ENCODE results near the gene FOXM1.

The FOXM1 gene

GRCh38 chr12:2834581-2835491 lies 42.1 kb downstream of the FOXM1 start, which contains the start of gene NRIP2:
TSS of gene NRIP2 (minus strand) at chr12:2835035. CDS start at chr12:2834983, 52 bp downstream.
- no peaks in the 10 kb centered on the region for H3K79me2 ChIP-seq (ENCODE audit: low read length)
- H3K4me1 ChIP-seq (ENCODE audit: low read length): no peaks in the 10 kb centered on the region
- H3K4me2 ChIP-seq (ENCODE audit: low read depth, low read length): no peak within 1 kb of the TSS
- H3K27me3 ChIP-seq (replicated peaks; ENCODE audit: insufficient read depth, low read length): no peaks in the 10 kb centered on the region
- no peak within 1 kb of the TSS for H3K27ac ChIP-seq (ENCODE audit: low read length)
- no peak for TF ChIP-seq CTCF (IDR thresholded peaks at IDR 0.05; ENCODE audit: low read length)
- no peak for TF ChIP-seq EZH2 (optimal IDR thresholded peaks at IDR 0.05; ENCODE audit: low read depth, low read length)
- no peak for TF ChIP-seq EZH2phosphoT487 (IDR thresholded peaks at IDR 0.05; ENCODE audit: low read length)
- no peaks in the 10 kb centered on the region for H4K20me1 ChIP-seq (ENCODE audit: insufficient read depth, low read length)
- H3K36me3 ChIP-seq (replicated peaks; ENCODE audit: insufficient read depth, low read length): no peaks in the 10 kb centered on the region
- DNase-seq: no peak
- H3K4me3 ChIP-seq (ENCODE audit: low read length): no peak within 1 kb of the TSS
- H3F3A ChIP-seq (ENCODE audit: insufficient read depth, low read length): no peaks in the 10 kb centered on the region
- H3K9ac ChIP-seq (ENCODE audit: low read length): no peak within 1 kb of the TSS
- H2AFZ ChIP-seq (ENCODE audit: low read length): no peak within 1 kb of the TSS
- no peaks in the 10 kb centered on the region for H3K9me3 ChIP-seq (replicated peaks; ENCODE audit: insufficient read depth, low read length)
- no peaks in the 10 kb centered on the region for H3K9me2 ChIP-seq (replicated peaks; ENCODE audit: insufficient read depth, low read length)

GRCh38 chr12:2833810-2834209 lies 43.2 kb downstream of the FOXM1 start:
- H3K9me3 ChIP-seq (replicated peaks; ENCODE audit: insufficient read depth, low read length): no peaks in the 10 kb centered on the region
- H3F3A ChIP-seq (ENCODE audit: insufficient read depth, low read length): no peaks in the 10 kb centered on the region
- H3K27ac ChIP-seq (ENCODE audit: low read length): no peak overlapping the region
- no peaks in the 10 kb centered on the region for H3K36me3 ChIP-seq (replicated peaks; ENCODE audit: insufficient read depth, low read length)
- DNase-seq: no peak
- no peaks in the 10 kb centered on the region for H3K27me3 ChIP-seq (replicated peaks; ENCODE audit: insufficient read depth, low read length)
- no peaks in the 10 kb centered on the region for H3K79me2 ChIP-seq (ENCODE audit: low read length)
- H3K4me1 ChIP-seq (ENCODE audit: low read length): no peaks in the 10 kb centered on the region
- no peak overlapping the region for H3K4me2 ChIP-seq (ENCODE audit: low read depth, low read length)
- no peak for TF ChIP-seq CTCF (IDR thresholded peaks at IDR 0.05; ENCODE audit: low read length)
- no peak for TF ChIP-seq EZH2 (optimal IDR thresholded peaks at IDR 0.05; ENCODE audit: low read depth, low read length)
- no peak for TF ChIP-seq EZH2phosphoT487 (IDR thresholded peaks at IDR 0.05; ENCODE audit: low read length)
- no peak overlapping the region for H2AFZ ChIP-seq (ENCODE audit: low read length)
- H4K20me1 ChIP-seq (ENCODE audit: insufficient read depth, low read length): no peaks in the 10 kb centered on the region
- H3K4me3 ChIP-seq (ENCODE audit: low read length): no peak overlapping the region
- H3K9me2 ChIP-seq (replicated peaks; ENCODE audit: insufficient read depth, low read length): no peaks in the 10 kb centered on the region
- H3K9ac ChIP-seq (ENCODE audit: low read length): no peak overlapping the region

- Histone ChIP-seq H3K9ac (ENCODE audit: low read length) (no peak overlapping the region), H3K9me3 (replicated peaks; ENCODE audit: insufficient read depth, low read length) (no peaks in the 10 kb centered on the region), H3K4me1 (ENCODE audit: low read length) (no peaks in the 10 kb centered on the region), H3K27ac (ENCODE audit: low read length) (no peak overlapping the region), H3F3A (ENCODE audit: insufficient read depth, low read length) (no peaks in the 10 kb centered on the region), H3K9me2 (replicated peaks; ENCODE audit: insufficient read depth, low read length) (no peaks in the 10 kb centered on the region), H3K79me2 (ENCODE audit: low read length) (no peaks in the 10 kb centered on the region), H2AFZ (ENCODE audit: low read length) (no peak overlapping the region), H3K4me3 (ENCODE audit: low read length) (no peak overlapping the region), H3K4me2 (ENCODE audit: low read depth, low read length) (no peak overlapping the region), H3K27me3 (replicated peaks; ENCODE audit: insufficient read depth, low read length) (no peaks in the 10 kb centered on the region), H4K20me1 (ENCODE audit: insufficient read depth, low read length) (no peaks in the 10 kb centered on the region), H3K36me3 (replicated peaks; ENCODE audit: insufficient read depth, low read length) (no peaks in the 10 kb centered on the region)
- TF ChIP-seq CTCF (IDR thresholded peaks at IDR 0.05; ENCODE audit: low read length): no peak
- no peak for TF ChIP-seq EZH2phosphoT487 (IDR thresholded peaks at IDR 0.05; ENCODE audit: low read length)
- no peak for TF ChIP-seq EZH2 (optimal IDR thresholded peaks at IDR 0.05; ENCODE audit: low read depth, low read length)
- DNase-seq: no peak
Observed at GRCh38 chr12:2833327-2833726, 43.6 kb downstream of the FOXM1 start.

All from MM.1S (cell line).